ENCODE results near the gene ADIRF. TPM values are rescaled to one million over a fixed set of nuclear protein-coding genes. Genes with fewer than 3 reads are reported as not detected.

The ADIRF gene
- total RNA-seq, 1 experiment from 2014 or later = not detected

- Histone ChIP-seq H3K9me3 (ENCODE audit: low read length) (no peaks in the 10 kb centered on the region), H3K36me3 (ENCODE audit: insufficient read depth, low read length) (no peaks in the 10 kb centered on the region), H4K20me1 (ENCODE audit: insufficient read depth, low read depth, low read length) (no peaks in the 10 kb centered on the region), H3K27ac (ENCODE audit: low read length) (no peak within 1 kb of the TSS), H2AFZ (ENCODE audit: low read length) (no peak within 1 kb of the TSS), H3K79me2 (ENCODE audit: low read length) (no peaks in the 10 kb centered on the region), H3K9ac (ENCODE audit: low read length) (no peak within 1 kb of the TSS), H3K4me2 (ENCODE audit: low read depth, low read length, poor library complexity, severe bottlenecking) (no peak within 1 kb of the TSS), H3K4me3 (ENCODE audit: low read length) (no peak within 1 kb of the TSS), H3K27me3 (ENCODE audit: low read length) (no peaks in the 10 kb centered on the region), H3K4me1 (ENCODE audit: low read length) (no peaks in the 10 kb centered on the region), H3K9me2 (replicated peaks; ENCODE audit: insufficient read depth, low read length) (no peaks in the 10 kb centered on the region)
- no peak for DNase-seq
These were observed 10.7 kb upstream of the ADIRF start, which contains the start of gene MMRN2 for GRCh38 chr10:86957471-86958115. TSS of gene MMRN2 (minus strand) at chr10:86957615. CDS start at chr10:86957541, 74 bp downstream.

- Histone ChIP-seq H3K4me1 (ENCODE audit: low read length) (no peaks in the 10 kb centered on the region), H4K20me1 (ENCODE audit: insufficient read depth, low read depth, low read length) (no peaks in the 10 kb centered on the region), H3K9ac (ENCODE audit: low read length) (no peak within 1 kb of the TSS), H3K4me2 (ENCODE audit: low read depth, low read length, poor library complexity, severe bottlenecking) (no peak within 1 kb of the TSS), H3K27ac (ENCODE audit: low read length) (no peak within 1 kb of the TSS), H2AFZ (ENCODE audit: low read length) (no peak within 1 kb of the TSS), H3K36me3 (ENCODE audit: insufficient read depth, low read length) (no peaks in the 10 kb centered on the region), H3K27me3 (ENCODE audit: low read length) (no peaks in the 10 kb centered on the region), H3K4me3 (ENCODE audit: low read length) (no peak within 1 kb of the TSS), H3K9me3 (ENCODE audit: low read length) (no peaks in the 10 kb centered on the region), H3K9me2 (replicated peaks; ENCODE audit: insufficient read depth, low read length) (no peaks in the 10 kb centered on the region), H3K79me2 (ENCODE audit: low read length) (no peaks in the 10 kb centered on the region)
- DNase-seq = no peak
These were observed 10.0 kb upstream of the ADIRF start, which contains the start of gene SNCG for GRCh38 chr10:86958116-86958900. TSS of gene SNCG (plus strand) at chr10:86958599. CDS start at chr10:86958698, 99 bp downstream.

- H3K27me3 ChIP-seq (ENCODE audit: low read length) = no peaks in the 10 kb centered on the region
- H3K4me1 ChIP-seq (ENCODE audit: low read length) = no peaks in the 10 kb centered on the region
- H3K9ac ChIP-seq (ENCODE audit: low read length) = no peak overlapping the region
- H3K4me2 ChIP-seq (ENCODE audit: low read depth, low read length, poor library complexity, severe bottlenecking) = no peak overlapping the region
- H3K79me2 ChIP-seq (ENCODE audit: low read length) = no peaks in the 10 kb centered on the region
- H2AFZ ChIP-seq (ENCODE audit: low read length) = no peak overlapping the region
- no peaks in the 10 kb centered on the region for H3K9me2 ChIP-seq (replicated peaks; ENCODE audit: insufficient read depth, low read length)
- H3K27ac ChIP-seq (ENCODE audit: low read length) = no peak overlapping the region
- no peaks in the 10 kb centered on the region for H3K9me3 ChIP-seq (ENCODE audit: low read length)
- no peak overlapping the region for H3K4me3 ChIP-seq (ENCODE audit: low read length)
- no peak for DNase-seq
- H3K36me3 ChIP-seq (ENCODE audit: insufficient read depth, low read length) = no peaks in the 10 kb centered on the region
- no peaks in the 10 kb centered on the region for H4K20me1 ChIP-seq (ENCODE audit: insufficient read depth, low read depth, low read length)
These were observed 9.2 kb upstream of the ADIRF start for GRCh38 chr10:86958901-86959736.

GRCh38 chr10:86959737-86960002 is 8.6 kb upstream of the ADIRF start:
- Histone ChIP-seq H3K4me3 (ENCODE audit: low read length) (no peak overlapping the region), H3K36me3 (ENCODE audit: insufficient read depth, low read length) (no peaks in the 10 kb centered on the region), H2AFZ (ENCODE audit: low read length) (no peak overlapping the region), H4K20me1 (ENCODE audit: insufficient read depth, low read depth, low read length) (no peaks in the 10 kb centered on the region), H3K4me2 (ENCODE audit: low read depth, low read length, poor library complexity, severe bottlenecking) (no peak overlapping the region), H3K27ac (ENCODE audit: low read length) (no peak overlapping the region), H3K9me3 (ENCODE audit: low read length) (no peaks in the 10 kb centered on the region), H3K4me1 (ENCODE audit: low read length) (no peaks in the 10 kb centered on the region), H3K79me2 (ENCODE audit: low read length) (no peaks in the 10 kb centered on the region), H3K27me3 (ENCODE audit: low read length) (no peaks in the 10 kb centered on the region), H3K9me2 (replicated peaks; ENCODE audit: insufficient read depth, low read length) (no peaks in the 10 kb centered on the region), H3K9ac (ENCODE audit: low read length) (no peak overlapping the region)
- no peak for DNase-seq

GRCh38 chr10:86960003-86960862 is 8.0 kb upstream of the ADIRF start:
- H3K4me3 ChIP-seq (ENCODE audit: low read length) = no peak overlapping the region
- no peak overlapping the region for H3K4me2 ChIP-seq (ENCODE audit: low read depth, low read length, poor library complexity, severe bottlenecking)
- H3K9me3 ChIP-seq (ENCODE audit: low read length) = no peaks in the 10 kb centered on the region
- no peaks in the 10 kb centered on the region for H3K4me1 ChIP-seq (ENCODE audit: low read length)
- DNase-seq = peak; percentile 88
- no peaks in the 10 kb centered on the region for H4K20me1 ChIP-seq (ENCODE audit: insufficient read depth, low read depth, low read length)
- 0 out of 2 replicates have a peak overlapping the region, but pooled peaks have one; percentile 56 for H2AFZ ChIP-seq (ENCODE audit: low read length)
- H3K27ac ChIP-seq (ENCODE audit: low read length) = no peak overlapping the region
- no peak overlapping the region for H3K9ac ChIP-seq (ENCODE audit: low read length)
- H3K79me2 ChIP-seq (ENCODE audit: low read length) = no peaks in the 10 kb centered on the region
- no peaks in the 10 kb centered on the region for H3K36me3 ChIP-seq (ENCODE audit: insufficient read depth, low read length)
- H3K9me2 ChIP-seq (replicated peaks; ENCODE audit: insufficient read depth, low read length) = no peaks in the 10 kb centered on the region
- H3K27me3 ChIP-seq (ENCODE audit: low read length) = no peaks in the 10 kb centered on the region

GRCh38 chr10:86960863-86961434 is 7.3 kb upstream of the ADIRF start:
- H3K79me2 ChIP-seq (ENCODE audit: low read length) = no peaks in the 10 kb centered on the region
- H3K27me3 ChIP-seq (ENCODE audit: low read length) = no peaks in the 10 kb centered on the region
- no peak for DNase-seq
- no peaks in the 10 kb centered on the region for H3K9me2 ChIP-seq (replicated peaks; ENCODE audit: insufficient read depth, low read length)
- no peak overlapping the region for H3K4me3 ChIP-seq (ENCODE audit: low read length)
- no peaks in the 10 kb centered on the region for H3K36me3 ChIP-seq (ENCODE audit: insufficient read depth, low read length)
- H3K9me3 ChIP-seq (ENCODE audit: low read length) = no peaks in the 10 kb centered on the region
- no peak overlapping the region for H3K4me2 ChIP-seq (ENCODE audit: low read depth, low read length, poor library complexity, severe bottlenecking)
- no peaks in the 10 kb centered on the region for H4K20me1 ChIP-seq (ENCODE audit: insufficient read depth, low read depth, low read length)
- no peaks in the 10 kb centered on the region for H3K4me1 ChIP-seq (ENCODE audit: low read length)
- H2AFZ ChIP-seq (ENCODE audit: low read length) = 0 out of 2 replicates have a peak overlapping the region, but pooled peaks have one; percentile 56
- no peak overlapping the region for H3K27ac ChIP-seq (ENCODE audit: low read length)
- no peak overlapping the region for H3K9ac ChIP-seq (ENCODE audit: low read length)

GRCh38 chr10:86961481-86962091 is 6.7 kb upstream of the ADIRF start:
- no peak overlapping the region for H3K4me3 ChIP-seq (ENCODE audit: low read length)
- no peaks in the 10 kb centered on the region for H3K9me2 ChIP-seq (replicated peaks; ENCODE audit: insufficient read depth, low read length)
- no peaks in the 10 kb centered on the region for H4K20me1 ChIP-seq (ENCODE audit: insufficient read depth, low read depth, low read length)
- H3K36me3 ChIP-seq (ENCODE audit: insufficient read depth, low read length) = no peaks in the 10 kb centered on the region
- no peak for DNase-seq
- no peaks in the 10 kb centered on the region for H3K27me3 ChIP-seq (ENCODE audit: low read length)
- H3K4me2 ChIP-seq (ENCODE audit: low read depth, low read length, poor library complexity, severe bottlenecking) = no peak overlapping the region
- no peak overlapping the region for H2AFZ ChIP-seq (ENCODE audit: low read length)
- no peaks in the 10 kb centered on the region for H3K9me3 ChIP-seq (ENCODE audit: low read length)
- H3K79me2 ChIP-seq (ENCODE audit: low read length) = no peaks in the 10 kb centered on the region
- H3K9ac ChIP-seq (ENCODE audit: low read length) = no peak overlapping the region
- no peaks in the 10 kb centered on the region; the same call in none of the 2 replicates for H3K4me1 ChIP-seq (ENCODE audit: low read length)
- H3K27ac ChIP-seq (ENCODE audit: low read length) = no peak overlapping the region

Measured in Karpas-422 (cell line).